Measurements from ENCODE around the gene MAEA. TPM values are rescaled to one million over a fixed set of nuclear protein-coding genes. Genes with fewer than 3 reads are reported as not detected.

Gene MAEA
- total RNA-seq, 4 donors from 2014 or later: 66.2 to 140 (median 83.2) TPM

DNA sequence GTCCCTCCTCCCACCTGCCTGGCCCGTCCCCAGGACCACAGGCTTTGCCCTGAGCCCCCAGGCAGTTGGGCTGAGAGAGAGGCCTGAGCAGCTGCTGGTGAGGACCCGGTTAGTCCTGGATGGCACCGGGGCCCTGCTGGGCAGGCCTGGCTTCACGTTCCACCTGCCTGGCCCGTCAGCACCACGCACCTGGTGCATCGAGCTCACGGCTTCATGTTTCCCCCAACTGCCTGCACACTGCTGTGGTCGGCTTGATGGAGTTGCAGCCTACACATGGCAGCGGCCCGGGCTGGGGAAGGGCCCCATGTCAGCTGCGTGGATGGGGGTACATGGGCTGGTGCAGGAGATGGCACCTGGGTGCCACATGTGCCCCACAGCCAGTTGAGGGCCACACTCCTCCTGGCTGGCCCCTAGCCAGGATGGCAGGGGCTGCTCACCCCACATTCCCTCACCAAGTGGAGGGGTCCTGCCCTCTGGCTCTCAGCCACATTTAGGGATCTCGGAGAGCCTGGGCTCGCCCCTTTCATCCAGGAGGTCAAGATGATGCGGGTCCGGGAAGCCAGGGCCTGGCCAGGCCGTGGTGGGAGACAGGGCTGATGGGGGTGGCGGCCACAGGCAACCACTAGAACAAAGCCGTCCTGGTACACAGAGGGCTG lies 88.0 kb downstream of the MAEA start:
- no peak overlapping the region for H3K4me3 ChIP-seq
- no peaks in the 10 kb centered on the region for H3K9me3 ChIP-seq
- TF ChIP-seq, protein P1, sequence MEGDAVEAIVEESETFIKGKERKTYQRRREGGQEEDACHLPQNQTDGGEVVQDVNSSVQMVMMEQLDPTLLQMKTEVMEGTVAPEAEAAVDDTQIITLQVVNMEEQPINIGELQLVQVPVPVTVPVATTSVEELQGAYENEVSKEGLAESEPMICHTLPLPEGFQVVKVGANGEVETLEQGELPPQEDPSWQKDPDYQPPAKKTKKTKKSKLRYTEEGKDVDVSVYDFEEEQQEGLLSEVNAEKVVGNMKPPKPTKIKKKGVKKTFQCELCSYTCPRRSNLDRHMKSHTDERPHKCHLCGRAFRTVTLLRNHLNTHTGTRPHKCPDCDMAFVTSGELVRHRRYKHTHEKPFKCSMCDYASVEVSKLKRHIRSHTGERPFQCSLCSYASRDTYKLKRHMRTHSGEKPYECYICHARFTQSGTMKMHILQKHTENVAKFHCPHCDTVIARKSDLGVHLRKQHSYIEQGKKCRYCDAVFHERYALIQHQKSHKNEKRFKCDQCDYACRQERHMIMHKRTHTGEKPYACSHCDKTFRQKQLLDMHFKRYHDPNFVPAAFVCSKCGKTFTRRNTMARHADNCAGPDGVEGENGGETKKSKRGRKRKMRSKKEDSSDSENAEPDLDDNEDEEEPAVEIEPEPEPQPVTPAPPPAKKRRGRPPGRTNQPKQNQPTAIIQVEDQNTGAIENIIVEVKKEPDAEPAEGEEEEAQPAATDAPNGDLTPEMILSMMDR (IDR thresholded peaks at IDR 0.05): no peak
- no peak for TF ChIP-seq EP300 (IDR thresholded peaks at IDR 0.05)
- no peak for TF ChIP-seq POLR2A (IDR thresholded peaks at IDR 0.05)
- 83 to 89% methylated on average over 11 to 17 of the region's 19 CpGs for WGBS, 2 donors
- DNase-seq (ENCODE audit: low spot score in 2 of 2): no peak
- H3K36me3 ChIP-seq: peaks cover 0 to 99% (median 6%) of the 10 kb centered on the region in 3 donors
- H3K27me3 ChIP-seq: no peaks in the 10 kb centered on the region
- no peaks in the 10 kb centered on the region for H3K4me1 ChIP-seq
- H3K27ac ChIP-seq: no peak overlapping the region

- Histone ChIP-seq H3K36me3 (peaks cover 0 to 99% (median 6%) of the 10 kb centered on the region in 3 donors), H3K27ac (no peak overlapping the region), H3K4me3 (no peak overlapping the region), H3K27me3 (no peaks in the 10 kb centered on the region), H3K4me1 (no peaks in the 10 kb centered on the region), H3K9me3 (no peaks in the 10 kb centered on the region)
- no peak for DNase-seq (ENCODE audit: low spot score in 2 of 2)
- no peak for TF ChIP-seq POLR2A (IDR thresholded peaks at IDR 0.05)
- TF ChIP-seq, protein P1 (IDR thresholded peaks at IDR 0.05): no peak
- no peak for TF ChIP-seq EP300 (IDR thresholded peaks at IDR 0.05)
- WGBS, 2 donors: 85 to 87% methylated on average over 22 to 30 of the region's 30 CpGs
Measured at GRCh38 chr4:1378559-1379231, 89.0 kb downstream of the MAEA start.

GRCh38 chr4:1379351-1379781 lies 89.7 kb downstream of the MAEA start:
- WGBS, 2 donors: 93% methylated on average over 23 to 27 of the region's 27 CpGs
- no peaks in the 10 kb centered on the region for H3K4me1 ChIP-seq
- no peaks in the 10 kb centered on the region for H3K9me3 ChIP-seq
- peaks cover 0 to 99% (median 6%) of the 10 kb centered on the region in 3 donors for H3K36me3 ChIP-seq
- TF ChIP-seq POLR2A (IDR thresholded peaks at IDR 0.05) (no peak), EP300 (IDR thresholded peaks at IDR 0.05) (no peak)
- TF ChIP-seq, protein P1 (IDR thresholded peaks at IDR 0.05): no peak
- H3K4me3 ChIP-seq: no peak overlapping the region
- no peak overlapping the region for H3K27ac ChIP-seq
- no peaks in the 10 kb centered on the region for H3K27me3 ChIP-seq
- DNase-seq (ENCODE audit: low spot score in 2 of 2): no peak

DNA sequence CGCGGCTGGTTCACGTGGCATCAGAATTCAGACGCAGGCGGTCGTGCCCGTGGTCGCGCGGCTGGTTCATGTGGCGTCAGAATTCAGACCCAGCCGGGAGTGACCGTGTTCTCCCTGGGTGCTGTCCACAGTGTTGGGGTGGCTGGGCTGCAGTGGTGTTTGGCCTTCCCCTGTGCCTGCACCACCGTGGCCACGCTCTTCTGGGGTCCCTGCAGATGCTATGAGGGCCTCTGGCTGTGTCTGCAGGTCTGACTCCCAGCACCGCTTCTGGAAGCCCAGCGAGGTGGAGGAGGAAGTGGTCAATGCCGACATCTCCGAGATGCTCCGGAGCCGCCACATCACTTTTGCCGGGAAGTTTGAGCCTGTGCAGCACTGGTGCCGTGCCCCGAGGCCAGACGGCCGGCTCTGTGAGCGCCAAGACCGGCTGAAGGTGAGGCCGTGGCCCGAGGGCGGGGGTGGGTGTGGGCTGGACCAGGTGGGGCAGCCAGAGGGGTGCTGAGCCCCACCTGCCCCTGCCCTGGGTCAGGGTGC lies 90.2 kb downstream of the MAEA start:
- H3K4me1 ChIP-seq: no peaks in the 10 kb centered on the region
- no peaks in the 10 kb centered on the region for H3K9me3 ChIP-seq
- H3K36me3 ChIP-seq: peaks cover 0 to 99% (median 6%) of the 10 kb centered on the region in 3 donors
- H3K4me3 ChIP-seq: no peak overlapping the region
- no peaks in the 10 kb centered on the region for H3K27me3 ChIP-seq
- TF ChIP-seq, protein P1 (IDR thresholded peaks at IDR 0.05): no peak
- TF ChIP-seq POLR2A (IDR thresholded peaks at IDR 0.05) (no peak), EP300 (IDR thresholded peaks at IDR 0.05) (no peak)
- DNase-seq (ENCODE audit: low spot score in 2 of 2): no peak
- WGBS, 2 donors: 92 to 96% methylated on average over 15 to 24 of the region's 31 CpGs
- H3K27ac ChIP-seq: no peak overlapping the region

Data from tibial nerve (tissue), 4 donors.